Activated CD4-positive, alpha-beta T cell treated with anti-CD3 and anti-CD28 coated beads for 36 hours (primary cell): ENCODE results near the gene TEX264. TPM values are rescaled to one million over a fixed set of nuclear protein-coding genes. Genes with fewer than 3 reads are reported as not detected.

Experiments
- ATAC-seq: fragments of 200-7000 bp; cut with Tn5 transposase; one replicate; pipeline ENCODE4 v1.10.0; 2021; ENCODE audit warnings: mild to moderate bottlenecking, moderate library complexity
- CTCF ChIA-PET: fragments of 350-600 bp; sonication (Branson Sonifier 250); formaldehyde crosslinking; loops from one replicate; lab custom pipeline; 2021; ENCODE audit warnings: antibody characterized with exemption; lab: Charles Lee
- POLR2A ChIA-PET: fragments of 350-600 bp; sonication (Branson Sonifier 250); formaldehyde crosslinking; loops from one replicate; lab custom pipeline; 2021; ENCODE audit warnings: antibody characterized with exemption, inconsistent platforms; lab: Charles Lee
- DNase-seq: peaks from one replicate; pipeline ENCODE4 v3.0.0-alpha.2; 2020
- H3K27ac Mint-ChIP-seq: one replicate; pipeline ENCODE4 v1.8.0; 2021; ENCODE audit warnings: mixed read lengths
- H3K27me3 Mint-ChIP-seq: one replicate; pipeline ENCODE4 v1.8.0; 2021; ENCODE audit warnings: mixed read lengths
- H3K36me3 Mint-ChIP-seq: one replicate; pipeline ENCODE4 v1.8.0; 2021; ENCODE audit warnings: low read depth, mixed read lengths
- H3K4me1 Mint-ChIP-seq: one replicate; pipeline ENCODE4 v1.8.0; 2021; ENCODE audit warnings: mixed read lengths
- H3K4me3 Mint-ChIP-seq: one replicate; pipeline ENCODE4 v1.8.0; 2021; ENCODE audit warnings: mild to moderate bottlenecking, moderate library complexity, mixed read lengths
- H3K9me3 Mint-ChIP-seq: one replicate; pipeline ENCODE4 v1.8.0; 2021; ENCODE audit warnings: low read depth, mixed read lengths
- intact Hi-C, 2 experiments: fragments of 100-400 bp; cut with DNase I in 1 of 2; cut with micrococcal nuclease in 1 of 2; formaldehyde crosslinking; loops; one replicate each; pipeline versions ENCODE4 v1.14.2 to v1.15.1; 2022 to 2024; cut with DNase I, micrococcal nuclease
- total RNA-seq, 2 experiments: library from RNA; stranded (reverse); gene quantifications; one replicate each; pipeline ENCODE4 v1.2.3, GENCODE V29; 2021

Gene TEX264
- total RNA-seq, 2 experiments from 2014 or later, result 35.3 to 37.4 TPM

DNA sequence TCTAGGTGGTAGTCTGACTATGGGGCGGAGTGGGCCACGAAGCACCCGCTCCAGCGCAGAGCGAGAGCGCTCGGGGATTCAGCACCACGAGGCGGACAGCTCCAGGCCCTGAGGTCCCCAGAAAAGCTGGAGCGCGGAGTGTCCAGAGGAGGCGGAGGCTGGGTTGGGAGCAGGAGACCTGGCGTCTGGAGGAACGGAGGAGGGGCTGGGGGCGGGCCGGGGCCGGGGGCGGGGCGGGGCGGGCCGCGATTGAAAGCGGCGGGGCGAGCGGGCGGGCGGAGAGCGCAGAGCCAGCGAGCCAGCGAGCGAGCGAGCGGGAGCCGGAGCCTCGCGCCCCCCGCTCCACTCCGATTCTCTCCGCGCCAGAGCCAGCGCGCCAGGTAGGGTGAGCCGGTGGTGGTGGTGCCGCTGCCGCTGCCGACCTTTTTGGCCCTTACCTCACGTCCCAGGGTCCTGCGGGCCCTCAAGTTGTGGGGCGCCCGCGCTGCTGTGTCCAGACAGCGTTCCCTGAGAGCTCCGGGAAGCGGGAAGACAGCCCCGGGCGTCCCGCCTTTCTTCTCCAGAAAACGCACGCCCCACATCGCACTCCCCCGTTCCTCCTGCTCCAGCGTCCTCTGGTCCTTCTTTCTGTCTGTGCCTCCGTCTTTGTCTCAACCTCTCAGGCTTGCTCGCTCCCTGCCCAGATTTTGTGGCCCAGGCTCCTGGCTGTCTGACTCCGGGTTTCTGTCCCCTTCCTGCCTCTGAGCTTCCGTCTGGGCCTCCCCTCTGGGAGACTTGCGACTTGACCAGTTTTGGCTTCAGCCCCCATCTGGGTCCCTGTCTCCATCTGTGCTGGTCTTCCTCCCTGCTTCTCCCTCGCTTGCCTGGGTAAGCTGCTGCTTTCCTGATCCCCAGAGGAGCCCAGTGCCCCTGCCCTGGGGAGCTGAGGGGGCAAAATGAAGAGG lies 36.0 kb downstream of the TEX264 start, which contains the start of gene GRM2:
TSS of gene GRM2 (plus strand) at position 281 of the 944 bp plus-strand sequence. CDS start 1,916 bp downstream, outside the sequence.
- peaks cover 2% of the 10 kb centered on the region for H3K36me3 Mint-ChIP-seq
- intact Hi-C loops, result no loop called here
- peaks cover 16% of the 10 kb centered on the region for H3K4me1 Mint-ChIP-seq
- DNase-seq, result peak; percentile 66
- ChIA-PET CTCF (interaction anchor here (0.5 to 0.6 kb wide), 2 partner anchors 409 to 491 kb away, joined by 3 to 4 read pairs; no protein-coding TSS in a partner anchor), POLR2A (no interaction called here)
- no peak within 1 kb of the TSS for H3K4me3 Mint-ChIP-seq
- no peaks in the 10 kb centered on the region for H3K9me3 Mint-ChIP-seq
- no peak within 1 kb of the TSS for H3K27ac Mint-ChIP-seq
- peak; percentile 50 for ATAC-seq
- H3K27me3 Mint-ChIP-seq, result no peaks in the 10 kb centered on the region

DNA sequence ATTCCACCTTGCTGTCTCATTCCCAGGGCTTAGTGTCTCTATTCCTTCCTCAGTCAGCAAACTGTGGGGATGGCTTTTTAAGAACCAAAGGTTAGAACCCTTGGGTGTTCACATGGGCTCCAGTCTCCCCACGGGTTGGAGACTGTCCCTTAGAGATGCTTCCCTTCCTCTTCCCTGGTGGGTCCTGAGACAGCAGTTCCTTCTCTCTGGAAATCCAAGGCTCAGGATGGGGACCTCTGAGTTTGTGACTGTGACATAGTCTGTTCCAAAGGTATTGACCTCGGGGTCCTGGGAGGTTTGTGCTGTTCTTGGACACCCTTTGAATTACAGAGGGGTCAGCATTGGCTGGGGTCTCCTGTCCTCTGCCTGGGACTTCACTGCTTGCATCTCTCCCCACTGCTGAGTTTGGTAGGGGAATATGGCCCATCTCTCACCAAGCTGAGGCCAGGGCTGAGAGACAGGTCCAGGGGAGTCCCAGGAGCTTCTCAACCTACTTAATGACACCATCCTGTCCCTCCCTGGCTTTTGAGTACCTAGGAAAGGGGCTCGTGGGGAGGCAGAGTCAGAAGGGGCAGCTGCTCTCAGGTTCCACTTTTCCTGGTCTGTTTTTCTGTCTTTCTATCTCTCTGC lies 37.3 kb downstream of the TEX264 start:
- ChIA-PET POLR2A (no interaction called here), CTCF (no interaction called here)
- H3K4me1 Mint-ChIP-seq, result peaks cover 16% of the 10 kb centered on the region
- peak; percentile 2 for DNase-seq
- no peak overlapping the region for H3K27ac Mint-ChIP-seq
- H3K27me3 Mint-ChIP-seq, result no peaks in the 10 kb centered on the region
- H3K9me3 Mint-ChIP-seq, result no peaks in the 10 kb centered on the region
- ATAC-seq, result no peak
- intact Hi-C loops, result no loop called here
- peaks cover 2% of the 10 kb centered on the region for H3K36me3 Mint-ChIP-seq
- H3K4me3 Mint-ChIP-seq, result no peak overlapping the region

DNA sequence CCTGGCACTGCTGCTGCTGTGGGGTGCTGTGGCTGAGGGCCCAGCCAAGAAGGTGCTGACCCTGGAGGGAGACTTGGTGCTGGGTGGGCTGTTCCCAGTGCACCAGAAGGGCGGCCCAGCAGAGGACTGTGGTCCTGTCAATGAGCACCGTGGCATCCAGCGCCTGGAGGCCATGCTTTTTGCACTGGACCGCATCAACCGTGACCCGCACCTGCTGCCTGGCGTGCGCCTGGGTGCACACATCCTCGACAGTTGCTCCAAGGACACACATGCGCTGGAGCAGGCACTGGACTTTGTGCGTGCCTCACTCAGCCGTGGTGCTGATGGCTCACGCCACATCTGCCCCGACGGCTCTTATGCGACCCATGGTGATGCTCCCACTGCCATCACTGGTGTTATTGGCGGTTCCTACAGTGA lies 38.0 kb downstream of the TEX264 start:
- POLR2A ChIA-PET, result interaction anchor here (1.0 kb wide), 1 partner anchor 23 kb away, joined by 5 read pairs; no protein-coding TSS in a partner anchor
- Mint-ChIP-seq H3K27me3 (no peaks in the 10 kb centered on the region), H3K36me3 (peaks cover 2% of the 10 kb centered on the region), H3K27ac (no peak overlapping the region), H3K4me1 (peaks cover 16% of the 10 kb centered on the region), H3K9me3 (no peaks in the 10 kb centered on the region), H3K4me3 (no peak overlapping the region)
- intact Hi-C loops, result no loop called here
- DNase-seq (no peak), ATAC-seq (no peak)
- CTCF ChIA-PET, result no interaction called here

DNA sequence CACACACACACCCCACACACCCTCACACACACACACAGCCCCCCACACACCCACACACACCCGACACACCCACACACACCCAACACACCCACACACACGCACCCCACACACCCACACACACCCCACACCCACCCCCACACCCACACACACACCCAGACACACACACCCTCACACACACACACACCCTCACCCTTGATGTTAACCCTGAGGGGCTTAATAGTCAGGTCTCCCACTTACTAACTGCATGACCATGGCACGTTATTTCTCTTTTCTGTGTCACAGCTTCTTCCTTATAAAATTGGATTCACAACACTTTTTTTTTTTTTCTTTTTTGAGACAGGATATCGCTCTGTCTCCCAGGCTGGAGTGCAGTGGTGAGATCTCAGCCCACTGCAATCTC lies 38.6 kb downstream of the TEX264 start:
- Mint-ChIP-seq H3K27me3 (no peaks in the 10 kb centered on the region), H3K4me3 (peak overlapping the region; percentile 35), H3K9me3 (no peaks in the 10 kb centered on the region), H3K36me3 (peaks cover 2% of the 10 kb centered on the region), H3K4me1 (peaks cover 16% of the 10 kb centered on the region), H3K27ac (peak overlapping the region; percentile 61)
- intact Hi-C loops, result no loop called here
- DNase-seq (no peak), ATAC-seq (peak; percentile 38)
- ChIA-PET POLR2A (interaction anchor here (0.6 to 1.0 kb wide), 3 partner anchors 24 to 1373 kb away, joined by 3 to 5 read pairs (median 5); no protein-coding TSS in a partner anchor), CTCF (interaction anchor here (0.8 to 0.9 kb wide), 2 partner anchors 28 to 41 kb away, joined by 3 read pairs; no protein-coding TSS in a partner anchor)

DNA sequence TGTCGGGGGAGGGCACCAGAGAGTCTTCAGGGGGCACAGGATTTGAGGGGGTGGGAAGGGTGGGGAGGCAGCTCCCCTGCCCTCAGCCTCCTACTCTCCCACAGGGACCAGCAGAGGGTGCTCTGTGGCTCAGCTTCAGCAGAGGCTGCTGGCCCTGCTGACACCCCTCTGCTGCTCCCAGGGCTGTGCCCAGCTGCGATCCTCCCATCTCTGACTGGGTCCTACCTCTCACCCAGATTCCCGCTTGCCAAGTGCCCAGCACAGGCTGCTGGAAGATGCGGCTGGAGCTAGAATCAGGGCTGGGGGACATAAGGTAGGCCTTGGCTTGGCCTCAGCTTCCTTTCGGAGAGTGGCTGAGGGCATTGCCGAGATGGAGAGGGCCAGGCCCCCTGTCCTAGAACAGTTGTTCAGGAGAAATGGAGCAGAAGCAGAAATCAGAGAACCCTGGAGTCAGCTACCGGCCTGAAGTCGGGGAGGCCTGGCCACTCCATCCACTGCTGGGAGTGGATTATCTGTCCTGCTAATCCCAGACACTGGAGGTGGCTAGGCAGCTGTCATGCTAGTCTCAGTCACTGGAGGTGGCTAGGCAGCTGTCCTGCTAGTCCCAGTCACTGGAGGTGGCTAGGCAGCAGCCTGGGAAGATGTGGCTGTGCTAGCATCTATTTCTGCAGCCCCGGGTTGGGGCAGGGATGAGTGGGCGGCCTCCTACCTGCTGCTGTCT lies 39.7 kb downstream of the TEX264 start:
- peaks cover 13% of the 10 kb centered on the region for H3K4me1 Mint-ChIP-seq
- CTCF ChIA-PET, result interaction anchor here (0.5 to 1.5 kb wide), 5 partner anchors 8 to 223 kb away, joined by 3 to 4 read pairs (median 3); no protein-coding TSS in a partner anchor
- no peaks in the 10 kb centered on the region for H3K9me3 Mint-ChIP-seq
- POLR2A ChIA-PET, result no interaction called here
- no peak overlapping the region for H3K4me3 Mint-ChIP-seq
- intact Hi-C loops, result no loop called here
- no peak overlapping the region for H3K27ac Mint-ChIP-seq
- peaks cover 2% of the 10 kb centered on the region for H3K36me3 Mint-ChIP-seq
- ATAC-seq (peak; percentile 56), DNase-seq (peak; percentile 36)
- no peaks in the 10 kb centered on the region for H3K27me3 Mint-ChIP-seq

DNA sequence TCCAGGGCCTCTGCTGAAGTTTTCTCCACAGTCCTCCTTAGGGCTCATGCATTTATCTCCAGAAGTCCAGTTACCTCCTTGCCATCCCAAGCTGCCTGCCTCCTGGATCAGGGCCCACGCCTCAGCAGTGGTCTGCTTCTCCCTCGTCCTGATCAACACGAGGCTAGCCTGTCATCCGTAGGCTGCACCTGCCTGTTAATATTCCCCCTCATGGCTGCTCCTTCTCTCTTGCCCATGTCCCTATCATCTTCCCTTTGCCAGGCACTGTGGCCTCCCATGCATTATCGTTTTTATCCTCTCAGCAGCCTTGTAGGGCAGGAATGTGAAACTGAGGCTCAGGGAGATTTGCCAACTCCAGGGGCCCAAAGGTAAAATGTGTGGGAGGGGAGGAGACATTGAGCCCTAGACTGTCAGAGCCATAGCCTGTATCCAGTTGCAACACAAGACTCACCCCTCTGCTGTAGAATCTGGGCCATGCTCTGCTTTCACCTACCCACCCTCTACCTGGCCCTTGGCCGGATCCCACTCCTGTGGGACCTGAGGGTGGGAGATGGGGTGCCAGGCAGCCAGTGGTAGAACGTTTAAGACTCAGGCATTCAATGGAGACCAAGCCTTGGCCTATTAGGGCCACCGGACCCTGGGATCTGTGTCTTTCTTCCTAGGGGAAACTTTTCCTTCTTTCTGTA lies 40.4 kb downstream of the TEX264 start:
- H3K9me3 Mint-ChIP-seq, result no peaks in the 10 kb centered on the region
- H3K36me3 Mint-ChIP-seq, result peaks cover 2% of the 10 kb centered on the region
- H3K4me3 Mint-ChIP-seq, result no peak overlapping the region
- ChIA-PET CTCF (interaction anchor here (1.5 kb wide), 1 partner anchor 85 kb away, joined by 4 read pairs; no protein-coding TSS in a partner anchor), POLR2A (no interaction called here)
- H3K27ac Mint-ChIP-seq, result no peak overlapping the region
- no peaks in the 10 kb centered on the region for H3K27me3 Mint-ChIP-seq
- DNase-seq, result no peak
- ATAC-seq, result no peak
- H3K4me1 Mint-ChIP-seq, result peaks cover 9% of the 10 kb centered on the region
- intact Hi-C loops, result no loop called here

DNA sequence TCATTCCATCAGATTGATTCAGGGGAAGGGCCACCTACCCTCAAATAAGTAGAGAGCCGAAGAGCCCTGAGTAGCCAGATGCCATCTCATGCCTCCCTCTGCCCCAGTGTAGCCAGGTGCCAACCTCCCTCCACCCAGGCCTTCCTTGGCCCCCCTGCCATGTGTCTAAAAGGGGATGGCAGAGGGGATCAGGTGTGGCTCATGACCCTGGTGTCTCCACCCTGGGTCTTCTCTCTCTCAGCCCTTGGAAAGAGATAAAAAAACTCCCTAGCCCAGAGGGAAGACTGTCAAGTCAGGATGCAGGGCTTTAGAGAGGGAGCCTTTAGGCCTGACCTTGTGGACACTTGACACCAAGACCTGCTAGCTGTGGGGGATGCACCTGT lies 41.0 kb downstream of the TEX264 start:
- ATAC-seq (no peak), DNase-seq (no peak)
- Mint-ChIP-seq H3K27ac (no peak overlapping the region), H3K9me3 (no peaks in the 10 kb centered on the region), H3K4me1 (peaks cover 9% of the 10 kb centered on the region), H3K27me3 (no peaks in the 10 kb centered on the region), H3K4me3 (no peak overlapping the region), H3K36me3 (peaks cover 2% of the 10 kb centered on the region)
- intact Hi-C loops, result no loop called here
- POLR2A ChIA-PET, result no interaction called here
- CTCF ChIA-PET, result interaction anchor here (0.7 kb wide), 1 partner anchor 213 kb away, joined by 4 read pairs; the partner anchor contains the start of gene DCAF1

DNA sequence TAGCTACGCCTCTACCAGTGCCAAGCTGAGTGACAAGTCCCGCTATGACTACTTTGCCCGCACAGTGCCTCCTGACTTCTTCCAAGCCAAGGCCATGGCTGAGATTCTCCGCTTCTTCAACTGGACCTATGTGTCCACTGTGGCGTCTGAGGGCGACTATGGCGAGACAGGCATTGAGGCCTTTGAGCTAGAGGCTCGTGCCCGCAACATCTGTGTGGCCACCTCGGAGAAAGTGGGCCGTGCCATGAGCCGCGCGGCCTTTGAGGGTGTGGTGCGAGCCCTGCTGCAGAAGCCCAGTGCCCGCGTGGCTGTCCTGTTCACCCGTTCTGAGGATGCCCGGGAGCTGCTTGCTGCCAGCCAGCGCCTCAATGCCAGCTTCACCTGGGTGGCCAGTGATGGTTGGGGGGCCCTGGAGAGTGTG lies 41.5 kb downstream of the TEX264 start:
- CTCF ChIA-PET, result interaction anchor here (0.7 kb wide), 1 partner anchor 213 kb away, joined by 4 read pairs; the partner anchor contains the start of gene DCAF1
- H3K27ac Mint-ChIP-seq, result no peak overlapping the region
- H3K4me1 Mint-ChIP-seq, result peaks cover 4% of the 10 kb centered on the region
- POLR2A ChIA-PET, result no interaction called here
- ATAC-seq, result no peak
- H3K36me3 Mint-ChIP-seq, result peaks cover 2% of the 10 kb centered on the region
- H3K4me3 Mint-ChIP-seq, result no peak overlapping the region
- no peaks in the 10 kb centered on the region for H3K9me3 Mint-ChIP-seq
- H3K27me3 Mint-ChIP-seq, result no peaks in the 10 kb centered on the region
- DNase-seq, result no peak
- intact Hi-C loops, result no loop called here

DNA sequence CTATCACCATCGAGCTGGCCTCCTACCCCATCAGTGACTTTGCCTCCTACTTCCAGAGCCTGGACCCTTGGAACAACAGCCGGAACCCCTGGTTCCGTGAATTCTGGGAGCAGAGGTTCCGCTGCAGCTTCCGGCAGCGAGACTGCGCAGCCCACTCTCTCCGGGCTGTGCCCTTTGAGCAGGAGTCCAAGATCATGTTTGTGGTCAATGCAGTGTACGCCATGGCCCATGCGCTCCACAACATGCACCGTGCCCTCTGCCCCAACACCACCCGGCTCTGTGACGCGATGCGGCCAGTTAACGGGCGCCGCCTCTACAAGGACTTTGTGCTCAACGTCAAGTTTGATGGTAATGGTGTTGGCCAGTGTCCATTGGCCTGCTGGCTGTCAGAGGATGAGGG lies 41.9 kb downstream of the TEX264 start:
- Mint-ChIP-seq H3K36me3 (peaks cover 2% of the 10 kb centered on the region), H3K27me3 (no peaks in the 10 kb centered on the region), H3K27ac (no peak overlapping the region), H3K4me1 (peaks cover 2% of the 10 kb centered on the region), H3K4me3 (no peak overlapping the region), H3K9me3 (no peaks in the 10 kb centered on the region)
- DNase-seq (no peak), ATAC-seq (no peak)
- intact Hi-C loops, result no loop called here
- ChIA-PET POLR2A (no interaction called here), CTCF (interaction anchor here (0.7 kb wide), 1 partner anchor 214 kb away, joined by 4 read pairs; the partner anchor contains the start of gene DCAF1)

DNA sequence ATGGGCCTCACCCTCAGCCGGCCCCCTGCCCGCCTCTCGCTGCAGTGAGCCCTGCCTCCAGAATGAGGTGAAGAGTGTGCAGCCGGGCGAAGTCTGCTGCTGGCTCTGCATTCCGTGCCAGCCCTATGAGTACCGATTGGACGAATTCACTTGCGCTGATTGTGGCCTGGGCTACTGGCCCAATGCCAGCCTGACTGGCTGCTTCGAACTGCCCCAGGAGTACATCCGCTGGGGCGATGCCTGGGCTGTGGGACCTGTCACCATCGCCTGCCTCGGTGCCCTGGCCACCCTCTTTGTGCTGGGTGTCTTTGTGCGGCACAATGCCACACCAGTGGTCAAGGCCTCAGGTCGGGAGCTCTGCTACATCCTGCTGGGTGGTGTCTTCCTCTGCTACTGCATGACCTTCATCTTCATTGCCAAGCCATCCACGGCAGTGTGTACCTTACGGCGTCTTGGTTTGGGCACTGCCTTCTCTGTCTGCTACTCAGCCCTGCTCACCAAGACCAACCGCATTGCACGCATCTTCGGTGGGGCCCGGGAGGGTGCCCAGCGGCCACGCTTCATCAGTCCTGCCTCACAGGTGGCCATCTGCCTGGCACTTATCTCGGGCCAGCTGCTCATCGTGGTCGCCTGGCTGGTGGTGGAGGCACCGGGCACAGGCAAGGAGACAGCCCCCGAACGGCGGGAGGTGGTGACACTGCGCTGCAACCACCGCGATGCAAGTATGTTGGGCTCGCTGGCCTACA lies 44.4 kb downstream of the TEX264 start:
- Mint-ChIP-seq H3K36me3 (no peaks in the 10 kb centered on the region), H3K9me3 (no peaks in the 10 kb centered on the region), H3K27me3 (no peaks in the 10 kb centered on the region), H3K27ac (no peak overlapping the region), H3K4me1 (peaks cover 8% of the 10 kb centered on the region), H3K4me3 (no peak overlapping the region)
- ATAC-seq (no peak), DNase-seq (no peak)
- ChIA-PET POLR2A (no interaction called here), CTCF (interaction anchor here (0.7 to 1.1 kb wide), 2 partner anchors 54 to 266 kb away, joined by 3 to 4 read pairs; no protein-coding TSS in a partner anchor)
- intact Hi-C loops, result no loop called here
